B cell (primary cell): ENCODE results near the gene SFXN1. TPM values are rescaled to one million over a fixed set of nuclear protein-coding genes. Genes with fewer than 3 reads are reported as not detected.

Experiments used
- ATAC-seq: fragments of 200-7000 bp; cut with Tn5 transposase; one replicate; pipeline ENCODE4 v1.10.0; 2021; ENCODE audit warnings: low read depth, mild to moderate bottlenecking, moderate number of reproducible peaks, moderate library complexity
- CTCF ChIA-PET: fragments of 350-600 bp; sonication (Branson Sonifier 250); formaldehyde crosslinking; loops from one replicate; lab custom pipeline; 2021; ENCODE audit warnings: antibody characterized with exemption, inconsistent platforms; lab: Charles Lee
- POLR2A ChIA-PET: fragments of 350-600 bp; sonication (Branson Sonifier 250); formaldehyde crosslinking; loops from one replicate; lab custom pipeline; 2021; ENCODE audit warnings: antibody characterized with exemption; lab: Charles Lee
- DNase-seq: peaks from one replicate; pipeline ENCODE4 v3.0.0; 2013
- H2AFZ ChIP-seq: 2 replicates; pipeline ENCODE4 v1.6.1; 2012; ENCODE audit warnings: mild to moderate bottlenecking, low read depth, low read length; ENCODE audit not compliant: insufficient read depth, poor library complexity, severe bottlenecking
- H3K27ac ChIP-seq, 2 donors: 1 replicate in 1 of 2; 2 replicates in 1 of 2; pipeline ENCODE4 v1.5.1; 2012 to 2013; ENCODE audit warnings: low read length in 2 of 2, mild to moderate bottlenecking in 2 of 2, moderate library complexity in 1 of 2
- H3K27me3 ChIP-seq, 4 experiments: fragments of 200-600 bp in 1 of 4; sonication (generic) in 1 of 4; replicated peaks in 1 of 4; 1 replicate in 2 of 4; 2 replicates in 2 of 4; pipeline versions ENCODE4 v1.6.1 to v1.7.0; 2013 to 2016; ENCODE audit warnings: low read length in 3 of 4, mild to moderate bottlenecking in 2 of 4, mixed read lengths in 1 of 4, moderate library complexity in 1 of 4; ENCODE audit not compliant: insufficient read depth in 4 of 4, control insufficient read depth in 3 of 4; ENCODE audit errors: control extremely low read depth in 1 of 4
- H3K36me3 ChIP-seq, 2 experiments: replicated peaks in 1 of 2; 1 replicate in 1 of 2; 2 replicates in 1 of 2; pipeline versions ENCODE4 v1.6.1 to v1.7.1; 2013; ENCODE audit warnings: low read length in 1 of 2; ENCODE audit not compliant: insufficient read depth in 2 of 2, control insufficient read depth in 1 of 2; ENCODE audit errors: control extremely low read depth in 1 of 2, extremely low read depth in 1 of 2
- H3K4me1 ChIP-seq, 2 donors: fragments of 200-600 bp in 1 of 2; sonication (generic) in 1 of 2; 1 replicate in 1 of 2; 2 replicates in 1 of 2; pipeline versions ENCODE4 v1.5.1 to v1.6.1; 2013 to 2017; ENCODE audit warnings: low read length in 2 of 2; ENCODE audit not compliant: control insufficient read depth in 2 of 2, insufficient read depth in 2 of 2
- H3K4me2 ChIP-seq: replicated peaks from 2 replicates; pipeline ENCODE3; 2012; ENCODE audit warnings: mild to moderate bottlenecking, low read depth, low read length; ENCODE audit not compliant: poor library complexity, severe bottlenecking
- H3K4me3 ChIP-seq, 5 experiments: fragments of 200-600 bp in 1 of 5; sonication (generic) in 1 of 5; 1 replicate in 3 of 5; 2 replicates in 2 of 5; pipeline versions ENCODE4 v1.5.1 to v1.7.0; 2011 to 2016; ENCODE audit warnings: low read length in 4 of 5, mild to moderate bottlenecking in 4 of 5, low read depth in 2 of 5, control low read depth in 1 of 5, moderate library complexity in 1 of 5; ENCODE audit not compliant: insufficient read depth in 1 of 5; ENCODE audit errors: control extremely low read depth in 1 of 5, extremely low read depth in 1 of 5
- H3K79me2 ChIP-seq: fragments of 200-600 bp; sonication (generic); one replicate; pipeline ENCODE4 v1.6.0; 2016; ENCODE audit warnings: low read length; ENCODE audit not compliant: control insufficient read depth, insufficient read depth
- H3K9ac ChIP-seq: fragments of 200-600 bp; sonication (generic); 2 replicates; pipeline ENCODE4 v1.6.1; 2017; ENCODE audit warnings: mild to moderate bottlenecking, low read length, moderate library complexity
- H3K9me3 ChIP-seq, 3 donors: one replicate each; pipeline versions ENCODE4 v1.6.1 to v1.7.1; 2013; ENCODE audit warnings: low read length in 2 of 3; ENCODE audit not compliant: control insufficient read depth in 2 of 3, insufficient read depth in 1 of 3; ENCODE audit errors: control extremely low read depth in 1 of 3
- H4K20me1 ChIP-seq: 2 replicates; pipeline ENCODE4 v1.6.0; 2012; ENCODE audit warnings: mild to moderate bottlenecking, low read length; ENCODE audit not compliant: insufficient read depth, control insufficient read depth, poor library complexity, severe bottlenecking
- H3K27ac Mint-ChIP-seq: one replicate; pipeline ENCODE4 v1.8.0; 2021; ENCODE audit warnings: mixed read lengths
- H3K27me3 Mint-ChIP-seq: one replicate; pipeline ENCODE4 v1.8.0; 2021; ENCODE audit warnings: mixed read lengths
- H3K4me1 Mint-ChIP-seq: one replicate; pipeline ENCODE4 v1.8.0; 2021; ENCODE audit warnings: mixed read lengths
- H3K4me3 Mint-ChIP-seq: one replicate; pipeline ENCODE4 v1.8.0; 2021; ENCODE audit warnings: mixed read lengths
- H3K9me3 Mint-ChIP-seq: one replicate; pipeline ENCODE4 v1.8.0; 2022; ENCODE audit warnings: mixed read lengths; ENCODE audit not compliant: insufficient read depth
- EZH2 ChIP-seq: IDR thresholded peaks from 2 replicates; pipeline ENCODE4 v1.6.1; 2012; ENCODE audit warnings: borderline replicate concordance, low read depth, mild to moderate bottlenecking, moderate library complexity, low read length; ENCODE audit not compliant: insufficient read depth, poor library complexity, severe bottlenecking
- WGBS: methylation state at CpG from one replicate; pipeline ENCODE4 v1.1.5; 2013; ENCODE audit warnings: missing lambda C conversion rate; ENCODE audit not compliant: insufficient coverage; 5-methylcytosine and 5-hydroxymethylcytosine counted together
- intact Hi-C: fragments of 100-400 bp; cut with micrococcal nuclease; formaldehyde crosslinking; loops from one replicate; pipeline ENCODE4 v1.10.0; 2022
- polyA plus RNA-seq: library from polyadenylated mRNA; depleted of rRNA; stranded (reverse); fragments of >200 nt; gene quantifications from 2 replicates; pipeline ENCODE4 v1.2.3, GENCODE V29; 2012
- total RNA-seq, 2 donors: library from RNA; stranded (reverse); fragments of 120-200 nt in 1 of 2; gene quantifications; 1 replicate in 1 of 2; 2 replicates in 1 of 2; pipeline versions ENCODE4 v1.2.3 to v1.2.4, GENCODE V29; 2013 to 2022
- TF ChIP-seq, protein P1 (sequence below): fragments of 200-600 bp; IDR thresholded peaks from one replicate; pipeline ENCODE4 v1.8.0; 2022; ENCODE audit warnings: antibody characterized with exemption, mild to moderate bottlenecking

SFXN1 gene
- total and polyA plus RNA-seq, 2 donors (not counting 1 experiment from before 2014, with no cell fraction given): 16.4 to 30.5 TPM

DNA sequence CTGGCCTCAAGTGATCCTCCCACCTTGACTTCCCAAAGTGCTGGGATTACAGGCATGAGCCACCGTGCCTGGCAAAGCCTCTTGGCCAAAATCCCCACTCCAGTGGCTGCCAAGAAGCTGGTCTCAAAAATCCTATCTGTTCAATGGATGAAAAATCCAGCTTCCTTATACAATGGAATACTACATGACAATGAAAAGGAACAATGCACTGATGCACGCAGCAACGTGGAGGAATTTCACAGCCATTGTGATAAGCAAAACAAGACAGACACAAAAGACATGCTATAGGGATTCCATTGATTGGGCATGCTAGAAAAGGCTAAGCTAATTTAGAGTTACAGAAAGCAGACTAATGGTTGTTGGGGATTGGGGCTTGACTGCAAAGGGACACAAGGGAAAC lies 13.1 kb upstream of the SFXN1 start:
- no peaks in the 10 kb centered on the region for H3K9me3 Mint-ChIP-seq
- no peaks in the 10 kb centered on the region for H3K36me3 ChIP-seq
- H4K20me1 ChIP-seq: no peaks in the 10 kb centered on the region
- POLR2A ChIA-PET: no interaction called here
- H3K27ac ChIP-seq: no peak overlapping the region
- DNase-seq: no peak
- no peak overlapping the region for H3K4me3 Mint-ChIP-seq
- peaks cover 0 to 5% (median 0%) of the 10 kb centered on the region in 3 donors for H3K9me3 ChIP-seq
- peaks cover 5% of the 10 kb centered on the region for H3K4me1 Mint-ChIP-seq
- intact Hi-C loops: no loop called here
- H3K79me2 ChIP-seq: no peaks in the 10 kb centered on the region
- ATAC-seq: no peak
- H3K4me3 ChIP-seq: no peak overlapping the region
- WGBS: 57% methylated on average over 1 of the region's 3 CpGs
- H3K27me3 ChIP-seq: peaks cover 0 to 6% (median 1%) of the 10 kb centered on the region in 4 experiments
- H2AFZ ChIP-seq: no peak overlapping the region
- CTCF ChIA-PET: interaction anchor here (1.1 to 2.7 kb wide), 6 partner anchors 12 to 28 kb away, joined by 3 to 17 read pairs (median 4); partner anchors contain the start of genes DRD1 and SFXN1
- H3K9ac ChIP-seq: no peak overlapping the region
- no peak overlapping the region for H3K4me2 ChIP-seq
- H3K27ac Mint-ChIP-seq: no peak overlapping the region
- TF ChIP-seq, protein P1, sequence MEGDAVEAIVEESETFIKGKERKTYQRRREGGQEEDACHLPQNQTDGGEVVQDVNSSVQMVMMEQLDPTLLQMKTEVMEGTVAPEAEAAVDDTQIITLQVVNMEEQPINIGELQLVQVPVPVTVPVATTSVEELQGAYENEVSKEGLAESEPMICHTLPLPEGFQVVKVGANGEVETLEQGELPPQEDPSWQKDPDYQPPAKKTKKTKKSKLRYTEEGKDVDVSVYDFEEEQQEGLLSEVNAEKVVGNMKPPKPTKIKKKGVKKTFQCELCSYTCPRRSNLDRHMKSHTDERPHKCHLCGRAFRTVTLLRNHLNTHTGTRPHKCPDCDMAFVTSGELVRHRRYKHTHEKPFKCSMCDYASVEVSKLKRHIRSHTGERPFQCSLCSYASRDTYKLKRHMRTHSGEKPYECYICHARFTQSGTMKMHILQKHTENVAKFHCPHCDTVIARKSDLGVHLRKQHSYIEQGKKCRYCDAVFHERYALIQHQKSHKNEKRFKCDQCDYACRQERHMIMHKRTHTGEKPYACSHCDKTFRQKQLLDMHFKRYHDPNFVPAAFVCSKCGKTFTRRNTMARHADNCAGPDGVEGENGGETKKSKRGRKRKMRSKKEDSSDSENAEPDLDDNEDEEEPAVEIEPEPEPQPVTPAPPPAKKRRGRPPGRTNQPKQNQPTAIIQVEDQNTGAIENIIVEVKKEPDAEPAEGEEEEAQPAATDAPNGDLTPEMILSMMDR: no peak
- TF ChIP-seq EZH2: no peak
- peaks cover 25% of the 10 kb centered on the region for H3K27me3 Mint-ChIP-seq
- peaks cover 0 to 3% of the 10 kb centered on the region in 2 donors for H3K4me1 ChIP-seq

DNA sequence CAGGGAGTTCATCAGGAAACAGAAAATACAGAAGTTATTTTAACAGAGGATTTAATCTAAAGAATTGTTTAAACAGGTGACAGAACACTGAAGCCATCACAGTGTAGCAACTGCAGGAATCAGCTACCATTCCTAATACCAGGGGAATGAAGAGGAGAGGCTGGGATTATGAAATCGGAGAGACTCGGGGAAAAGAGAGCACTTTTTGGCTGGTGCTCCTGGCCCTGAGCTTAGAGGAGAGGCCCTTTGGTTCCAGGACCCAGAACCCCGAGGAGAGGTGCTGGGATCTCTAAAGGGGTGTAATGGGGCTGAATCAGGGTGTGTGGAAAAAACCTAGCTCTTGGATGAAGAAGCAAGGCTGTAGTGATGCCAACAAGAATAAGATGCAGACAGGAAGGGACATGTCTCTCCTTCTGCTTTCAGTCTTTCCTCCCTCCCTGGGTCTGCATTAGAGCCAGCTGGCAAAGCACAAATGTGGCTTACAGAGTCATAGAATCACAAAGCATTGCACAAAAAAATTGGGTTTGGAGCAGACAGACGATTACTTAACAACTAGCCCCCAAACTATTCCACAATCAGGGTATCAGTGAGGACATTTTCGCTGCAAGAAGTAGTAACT lies 11.6 kb upstream of the SFXN1 start:
- peaks cover 5% of the 10 kb centered on the region for H3K4me1 Mint-ChIP-seq
- Histone ChIP-seq H3K4me3 (no peak overlapping the region), H3K27me3 (peaks cover 0 to 6% (median 1%) of the 10 kb centered on the region in 4 experiments), H4K20me1 (no peaks in the 10 kb centered on the region), H2AFZ (no peak overlapping the region), H3K36me3 (no peaks in the 10 kb centered on the region), H3K27ac (no peak overlapping the region), H3K4me1 (peaks cover 0 to 3% of the 10 kb centered on the region in 2 donors), H3K9ac (no peak overlapping the region), H3K79me2 (no peaks in the 10 kb centered on the region), H3K4me2 (no peak overlapping the region), H3K9me3 (peaks cover 0 to 5% (median 0%) of the 10 kb centered on the region in 3 donors)
- no peak overlapping the region for H3K4me3 Mint-ChIP-seq
- intact Hi-C loops: no loop called here
- 84% methylated on average over 4 of the region's 5 CpGs for WGBS
- TF ChIP-seq EZH2: no peak
- TF ChIP-seq, protein P1: no peak
- ChIA-PET CTCF (no interaction called here), POLR2A (no interaction called here)
- DNase-seq (no peak), ATAC-seq (no peak)
- peaks cover 21% of the 10 kb centered on the region for H3K27me3 Mint-ChIP-seq
- H3K27ac Mint-ChIP-seq: no peak overlapping the region
- H3K9me3 Mint-ChIP-seq: no peaks in the 10 kb centered on the region
